ENCODE data around the gene CREBL2.

DNA sequence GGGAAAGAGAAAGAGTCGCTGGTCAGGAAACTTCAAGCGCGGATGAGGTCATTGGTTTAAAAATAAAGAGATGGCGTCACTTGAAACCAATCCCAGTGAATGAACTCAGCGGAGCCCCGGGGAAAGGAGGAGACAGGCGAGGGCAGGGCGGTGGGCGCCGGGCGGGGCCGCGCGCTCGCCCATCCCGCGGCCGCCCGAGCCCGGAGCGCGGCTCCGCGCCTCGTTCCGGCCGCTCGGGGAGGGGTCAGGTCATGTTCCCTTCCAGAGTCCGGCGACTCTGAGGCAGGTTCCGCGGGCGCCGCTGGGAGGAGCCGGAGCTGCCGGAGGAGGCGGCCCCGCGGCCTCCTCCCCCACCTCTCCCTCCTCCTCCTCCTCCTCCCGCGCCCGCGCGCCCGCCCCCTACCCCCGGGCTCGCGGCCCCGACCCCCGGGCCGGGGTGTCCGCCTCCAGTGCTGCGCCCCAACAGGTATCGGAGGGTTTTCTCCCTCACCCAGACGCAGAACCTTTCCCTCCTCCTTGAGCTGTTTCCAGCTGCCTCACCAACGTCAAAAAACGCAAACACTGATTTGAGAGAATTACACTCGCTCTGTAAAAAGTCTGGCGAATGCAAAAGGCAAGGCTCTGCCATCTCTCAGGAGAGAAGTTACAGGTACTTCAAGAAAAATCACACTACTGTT lies 49.0 kb upstream of the CREBL2 start, which contains the start of gene DUSP16:
- TF ChIP-seq, protein P1, sequence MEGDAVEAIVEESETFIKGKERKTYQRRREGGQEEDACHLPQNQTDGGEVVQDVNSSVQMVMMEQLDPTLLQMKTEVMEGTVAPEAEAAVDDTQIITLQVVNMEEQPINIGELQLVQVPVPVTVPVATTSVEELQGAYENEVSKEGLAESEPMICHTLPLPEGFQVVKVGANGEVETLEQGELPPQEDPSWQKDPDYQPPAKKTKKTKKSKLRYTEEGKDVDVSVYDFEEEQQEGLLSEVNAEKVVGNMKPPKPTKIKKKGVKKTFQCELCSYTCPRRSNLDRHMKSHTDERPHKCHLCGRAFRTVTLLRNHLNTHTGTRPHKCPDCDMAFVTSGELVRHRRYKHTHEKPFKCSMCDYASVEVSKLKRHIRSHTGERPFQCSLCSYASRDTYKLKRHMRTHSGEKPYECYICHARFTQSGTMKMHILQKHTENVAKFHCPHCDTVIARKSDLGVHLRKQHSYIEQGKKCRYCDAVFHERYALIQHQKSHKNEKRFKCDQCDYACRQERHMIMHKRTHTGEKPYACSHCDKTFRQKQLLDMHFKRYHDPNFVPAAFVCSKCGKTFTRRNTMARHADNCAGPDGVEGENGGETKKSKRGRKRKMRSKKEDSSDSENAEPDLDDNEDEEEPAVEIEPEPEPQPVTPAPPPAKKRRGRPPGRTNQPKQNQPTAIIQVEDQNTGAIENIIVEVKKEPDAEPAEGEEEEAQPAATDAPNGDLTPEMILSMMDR (IDR thresholded peaks at IDR 0.05), result peak in 1 of 3 experiments; percentile 40
- TF ChIP-seq POLR2A (IDR thresholded peaks at IDR 0.05), result no peak

All from testis (tissue), 2 donors.